ENCODE data around the gene TTC3.

Gene TTC3

GRCh38 chr21:37061926-37062592 lies 11.0 kb upstream of the TTC3 start:
- no peak for DNase-seq (ENCODE audit: low read depth in 2 of 2)

- no peak for DNase-seq (ENCODE audit: low read depth in 2 of 2)
Observed at GRCh38 chr21:37062593-37062935, 10.5 kb upstream of the TTC3 start.

GRCh38 chr21:37063433-37063832 lies 9.6 kb upstream of the TTC3 start:
- DNase-seq (ENCODE audit: low read depth in 2 of 2): no peak

GRCh38 chr21:37064841-37065240 lies 8.2 kb upstream of the TTC3 start:
- no peak for DNase-seq (ENCODE audit: low read depth in 2 of 2)

GRCh38 chr21:37065561-37066177 lies 7.4 kb upstream of the TTC3 start:
- no peak for DNase-seq (ENCODE audit: low read depth in 2 of 2)

GRCh38 chr21:37071561-37072273 lies 1.3 kb upstream of the TTC3 start:
- no peak for DNase-seq (ENCODE audit: low read depth in 2 of 2)

GRCh38 chr21:37072274-37072987 lies 623 bp upstream of the TTC3 start:
- DNase-seq (ENCODE audit: low read depth in 2 of 2): peak in 1 of 2 donors; percentile 44

- DNase-seq (ENCODE audit: low read depth in 2 of 2): peak; percentile 33 to 41
Observed at GRCh38 chr21:37073417-37074196, 553 bp downstream of the TTC3 start.

GRCh38 chr21:37074197-37074510 lies 1.1 kb downstream of the TTC3 start:
- no peak for DNase-seq (ENCODE audit: low read depth in 2 of 2)

GRCh38 chr21:37074546-37074945 lies 1.5 kb downstream of the TTC3 start:
- DNase-seq (ENCODE audit: low read depth in 2 of 2): no peak

- no peak for DNase-seq (ENCODE audit: low read depth in 2 of 2)
Observed at GRCh38 chr21:37075214-37075770, 2.2 kb downstream of the TTC3 start.

- no peak for DNase-seq (ENCODE audit: low read depth in 2 of 2)
Observed at GRCh38 chr21:37076087-37076850, 3.2 kb downstream of the TTC3 start.

- no peak for DNase-seq (ENCODE audit: low read depth in 2 of 2)
Observed at GRCh38 chr21:37077403-37077802, 4.3 kb downstream of the TTC3 start.

- no peak for DNase-seq (ENCODE audit: low read depth in 2 of 2)
Observed at GRCh38 chr21:37079211-37079824, 6.3 kb downstream of the TTC3 start.

GRCh38 chr21:37082375-37082774 lies 9.3 kb downstream of the TTC3 start:
- no peak for DNase-seq (ENCODE audit: low read depth in 2 of 2)

- no peak for DNase-seq (ENCODE audit: low read depth in 2 of 2)
Observed at GRCh38 chr21:37082856-37083528, 9.9 kb downstream of the TTC3 start.

- no peak for DNase-seq (ENCODE audit: low read depth in 2 of 2)
Observed at GRCh38 chr21:37085726-37086125, 12.7 kb downstream of the TTC3 start.

- no peak for DNase-seq (ENCODE audit: low read depth in 2 of 2)
Observed at GRCh38 chr21:37087188-37087587, 14.1 kb downstream of the TTC3 start.

- no peak for DNase-seq (ENCODE audit: low read depth in 2 of 2)
Observed at GRCh38 chr21:37088186-37088735, 15.2 kb downstream of the TTC3 start.

GRCh38 chr21:37093977-37094376 lies 20.9 kb downstream of the TTC3 start:
- DNase-seq (ENCODE audit: low read depth in 2 of 2): no peak
